HL-60/S4 treated with phorbol 12-myristate 13-acetate at 8.2 ng/mL for 4 days and 3 days (cell line): ENCODE data around the gene BCL6.

Experiments
- in situ Hi-C: fragments of 300-500 bp; cut with MboI; formaldehyde crosslinking; loops from 2 replicates; pipeline ENCODE4 v1.15.0; 2022; ENCODE audit warnings: low sequenced_read_pairs

Gene BCL6

GRCh38 chr3:187763850-187764648 lies 18.8 kb upstream of the BCL6 start:
- in situ Hi-C loops, result no loop called here

DNA sequence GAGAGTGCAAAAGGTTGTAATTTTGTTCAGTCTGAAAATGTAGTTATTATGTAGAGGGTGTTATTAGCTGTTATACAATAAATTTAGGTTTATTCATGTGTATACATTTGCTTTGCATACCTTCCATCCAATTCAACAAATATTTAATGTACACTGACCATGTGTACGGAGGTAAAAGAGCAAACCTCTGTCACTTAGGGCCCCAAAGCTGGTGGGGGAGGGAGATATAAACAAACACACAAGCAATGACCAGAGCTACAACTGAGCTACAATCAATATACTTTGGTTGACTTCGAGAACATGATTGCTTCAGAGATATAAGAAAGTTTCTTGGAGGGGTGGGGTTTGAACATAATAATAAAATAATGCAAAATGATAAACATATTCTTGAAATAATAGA lies 17.5 kb upstream of the BCL6 start:
- in situ Hi-C loops, result no loop called here

- in situ Hi-C loops, result no loop called here
Measured at GRCh38 chr3:187759601-187760000, 14.3 kb upstream of the BCL6 start.

GRCh38 chr3:187758318-187758955 lies 13.2 kb upstream of the BCL6 start:
- in situ Hi-C loops, result no loop called here

DNA sequence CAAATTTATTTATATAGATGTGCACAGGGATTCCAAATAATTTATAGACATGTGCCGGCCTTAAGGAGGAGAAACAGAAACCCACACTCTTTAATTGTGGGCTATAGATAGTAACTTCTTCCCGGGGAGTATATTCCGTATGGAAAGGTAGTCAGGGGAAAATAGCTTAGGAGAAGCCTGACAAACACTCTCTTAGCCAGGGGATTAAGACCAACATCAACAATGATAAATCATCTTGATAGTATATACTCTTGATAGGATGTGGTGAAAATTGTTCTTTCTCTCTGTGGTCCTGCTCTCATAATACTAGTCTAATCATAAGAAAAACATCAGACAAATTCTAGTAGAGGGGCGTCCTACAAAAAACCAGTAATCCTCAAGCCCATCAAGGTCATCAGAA lies 8.2 kb upstream of the BCL6 start:
- in situ Hi-C loops, result no loop called here

- in situ Hi-C loops, result no loop called here
Measured at GRCh38 chr3:187750513-187751123, 5.3 kb upstream of the BCL6 start.

DNA sequence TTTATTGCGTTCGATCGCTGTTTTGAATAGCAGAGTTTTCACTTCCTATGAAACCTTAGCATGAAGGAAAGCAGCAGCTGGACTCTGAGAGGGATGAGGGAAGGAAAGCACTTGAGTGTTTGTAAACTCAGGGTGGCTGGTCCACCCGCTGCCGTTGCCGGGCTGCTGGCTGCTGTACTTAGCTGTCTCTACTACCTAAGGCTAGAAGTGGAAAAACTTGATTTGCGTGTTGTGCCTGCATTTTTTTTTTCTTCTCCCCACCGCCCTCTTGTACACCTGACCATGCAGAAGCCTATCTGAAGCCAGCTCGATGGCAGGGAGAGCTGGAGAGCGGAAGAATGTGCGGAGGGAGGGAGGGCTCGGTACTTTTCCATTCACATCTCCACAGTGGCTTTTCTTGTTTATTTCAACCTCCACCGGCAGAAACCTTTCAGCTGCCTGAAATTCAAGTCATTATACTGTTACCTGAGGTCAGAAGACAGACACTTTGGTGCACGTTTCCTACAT lies 4.8 kb upstream of the BCL6 start:
- in situ Hi-C loops, result no loop called here

GRCh38 chr3:187748050-187748481 lies 2.8 kb upstream of the BCL6 start:
- in situ Hi-C loops, result loop anchor here (25.0 kb wide), 4 partner anchors 664 to 1389 kb away; no protein-coding TSS in a partner anchor

GRCh38 chr3:187747506-187747905 lies 2.2 kb upstream of the BCL6 start:
- in situ Hi-C loops, result loop anchor here (25.0 kb wide), 4 partner anchors 665 to 1390 kb away; no protein-coding TSS in a partner anchor

- in situ Hi-C loops, result loop anchor here (25.0 kb wide), 4 partner anchors 666 to 1391 kb away; no protein-coding TSS in a partner anchor
Measured at GRCh38 chr3:187746442-187747281, 1.4 kb upstream of the BCL6 start.

- in situ Hi-C loops, result loop anchor here (25.0 kb wide), 4 partner anchors 666 to 1391 kb away; no protein-coding TSS in a partner anchor
Measured at GRCh38 chr3:187746059-187746441, 782 bp upstream of the BCL6 start.

GRCh38 chr3:187744169-187745151 lies 808 bp downstream of the BCL6 start:
- in situ Hi-C loops, result loop anchor here (5.0 to 25.0 kb wide), 5 partner anchors 668 to 1393 kb away; no protein-coding TSS in a partner anchor

GRCh38 chr3:187743195-187744141 lies 1.8 kb downstream of the BCL6 start:
- in situ Hi-C loops, result loop anchor here (5.0 to 25.0 kb wide), 5 partner anchors 669 to 1394 kb away; no protein-coding TSS in a partner anchor

- in situ Hi-C loops, result loop anchor here (5.0 to 25.0 kb wide), 5 partner anchors 670 to 1395 kb away; no protein-coding TSS in a partner anchor
Measured at GRCh38 chr3:187742351-187743171, 2.7 kb downstream of the BCL6 start.

DNA sequence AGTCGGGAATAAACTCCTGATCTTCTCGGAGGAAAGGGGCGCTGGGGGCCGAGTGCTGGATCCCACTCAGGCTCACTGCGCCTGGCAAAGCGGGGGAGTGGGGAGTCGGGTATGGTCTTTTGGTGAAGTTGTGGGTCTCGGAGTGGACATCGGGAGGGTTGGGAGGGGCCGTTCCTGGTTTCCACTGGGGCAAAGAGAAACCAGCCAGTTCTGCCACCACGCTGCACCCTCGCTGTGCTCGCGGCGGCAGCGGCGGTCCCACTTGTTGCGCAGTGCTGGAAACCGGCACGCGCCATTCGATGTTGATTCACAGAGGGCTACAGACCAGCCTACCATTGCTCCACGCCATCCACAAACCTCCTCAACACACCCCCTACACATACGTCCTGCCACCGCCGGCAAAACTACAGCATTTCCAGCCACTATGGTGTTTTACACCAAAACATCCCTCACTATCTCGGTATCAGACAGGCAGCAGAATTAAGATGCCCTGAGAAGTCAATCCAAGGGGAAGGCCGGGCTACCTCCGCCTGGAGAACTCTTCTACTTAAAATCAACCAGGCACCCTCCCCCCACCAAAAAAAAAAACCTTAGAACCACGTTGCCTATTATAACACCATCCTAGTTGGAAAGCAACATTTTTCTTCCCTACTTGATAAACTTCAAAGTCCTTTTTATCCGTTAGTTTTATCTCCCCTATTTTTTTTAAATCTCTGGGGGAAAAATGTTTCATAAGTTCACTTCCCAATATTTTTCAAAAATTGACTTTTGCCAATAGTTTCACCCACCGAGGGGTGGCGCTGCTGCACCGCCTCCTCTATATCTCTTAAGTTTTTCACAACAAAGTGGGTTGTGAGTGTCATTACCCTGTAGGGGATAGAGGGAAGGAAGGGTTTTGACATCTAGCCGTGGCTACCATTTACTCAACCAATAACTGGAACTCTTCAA lies 3.6 kb downstream of the BCL6 start:
- in situ Hi-C loops, result loop anchor here (5.0 to 25.0 kb wide), 5 partner anchors 671 to 1396 kb away; no protein-coding TSS in a partner anchor
